ENCODE data around the gene RHAG.

- TF ChIP-seq CTCF (IDR thresholded peaks at IDR 0.05; ENCODE audit: low read length) (no peak), EZH2phosphoT487 (IDR thresholded peaks at IDR 0.05; ENCODE audit: low read length) (no peak), EZH2 (optimal IDR thresholded peaks at IDR 0.05; ENCODE audit: low read depth, low read length) (no peak)
Measured at GRCh38 chr6:49645139-49645538, 8.5 kb upstream of the RHAG start.
